GDM1 (cell line): ENCODE measurements around the gene LBX2.
A peak's percentile ranks its signal among the peaks of the same experiment; 100 is the strongest.
"Not testable (repeated sequence)": the region's sequence is repeated elsewhere in the genome, so short reads cannot be mapped to it uniquely, and the experiment has no call there.

Experiments used
- DNase-seq: peaks from one replicate; lab custom pipeline; 2025; lab: John Stamatoyannopoulos, UW

Gene LBX2

DNA sequence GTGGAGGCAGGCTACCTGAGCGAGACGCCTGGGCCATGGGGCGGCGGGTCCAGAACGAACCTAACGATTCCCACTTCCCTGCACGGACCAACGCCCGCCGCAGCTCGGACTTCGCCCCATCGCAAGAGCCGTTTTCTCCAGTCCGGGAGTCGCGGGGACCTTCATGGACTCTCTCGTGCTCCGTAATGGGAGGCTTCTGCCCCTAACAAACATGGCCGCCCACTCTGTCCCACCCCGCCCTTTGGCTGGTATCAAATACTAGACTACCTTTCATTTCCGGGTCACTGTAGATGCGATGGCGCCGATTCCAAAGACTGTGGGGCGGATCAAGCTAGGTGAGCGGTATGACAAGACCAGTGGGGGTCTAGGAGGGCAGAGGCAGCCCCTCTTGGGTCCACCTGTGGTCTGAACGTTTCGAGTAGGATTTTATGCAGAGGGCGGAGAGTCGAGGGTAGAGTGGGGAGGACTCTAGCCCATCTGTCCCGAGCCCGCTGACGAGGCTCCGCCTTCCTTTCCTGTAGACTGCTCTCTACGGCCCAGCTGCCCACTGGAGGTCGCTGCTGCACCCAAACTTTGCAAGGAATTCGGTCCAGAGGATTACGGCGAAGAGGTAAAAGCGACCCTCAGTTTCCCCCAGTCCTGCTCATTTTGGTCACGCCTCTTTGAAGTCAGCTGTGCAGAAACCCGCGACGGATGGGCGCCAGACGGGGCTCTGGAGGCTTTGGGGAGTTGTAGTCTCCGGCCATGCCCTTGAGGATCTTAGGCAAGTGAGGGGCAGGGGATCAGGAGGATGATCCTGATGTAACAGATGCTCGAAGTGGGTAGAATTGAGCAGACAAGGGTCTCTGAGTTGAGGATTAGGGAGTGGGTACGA lies 16.4 kb downstream of the LBX2 start, which contains the start of the genes CCDC142 and TTC31:
Gene CCDC142 (minus strand): TSS at position 198 of the 874 bp plus-strand sequence. CDS start 161 bp downstream, at position 37.
Gene TTC31 (plus strand): TSS at position 281 of the 874 bp plus-strand sequence. CDS start 15 bp downstream, at position 296.
- DNase-seq, result peak; percentile 87

DNA sequence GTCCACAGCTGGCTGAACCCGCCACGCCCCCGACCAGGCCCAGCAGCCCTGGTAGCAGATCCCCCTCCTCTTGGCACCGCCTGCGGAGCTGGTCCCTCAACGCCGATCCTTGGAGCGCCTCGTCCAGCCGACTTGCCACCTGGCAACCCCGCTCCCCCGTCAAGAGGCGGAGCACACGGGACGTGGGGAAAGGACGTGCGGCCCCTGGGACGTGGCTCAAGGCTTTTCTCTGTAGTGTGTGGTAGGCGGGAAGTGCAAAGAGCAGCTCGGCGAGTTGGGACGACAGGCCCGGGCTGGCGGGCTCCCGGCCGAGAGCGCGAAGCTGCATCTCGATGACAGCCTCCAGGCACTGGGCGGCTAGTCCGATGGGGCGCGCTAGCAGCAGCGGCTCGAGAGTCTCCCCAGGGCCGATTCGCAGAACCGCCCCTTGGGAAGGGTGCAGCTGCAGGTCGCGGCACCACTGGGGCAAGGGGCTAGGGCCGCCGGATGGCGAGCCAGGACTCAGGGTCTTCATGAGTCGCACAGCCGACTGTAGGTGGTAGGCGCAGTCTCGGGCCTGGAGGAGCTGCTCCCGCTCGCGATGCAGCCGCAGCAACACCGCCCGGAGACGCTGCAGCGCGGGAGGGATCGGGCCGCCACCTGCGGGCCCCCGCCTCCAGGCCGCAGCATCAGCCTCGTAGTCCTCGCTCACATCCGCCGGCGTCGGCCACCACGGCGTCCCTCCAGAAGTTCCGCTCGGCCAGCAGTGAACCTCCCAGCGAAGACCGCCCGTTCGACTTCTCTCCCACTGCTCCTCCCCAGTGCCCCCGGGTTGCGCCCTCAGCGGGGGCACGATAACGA lies 17.2 kb downstream of the LBX2 start:
- DNase-seq, result no peak

DNA sequence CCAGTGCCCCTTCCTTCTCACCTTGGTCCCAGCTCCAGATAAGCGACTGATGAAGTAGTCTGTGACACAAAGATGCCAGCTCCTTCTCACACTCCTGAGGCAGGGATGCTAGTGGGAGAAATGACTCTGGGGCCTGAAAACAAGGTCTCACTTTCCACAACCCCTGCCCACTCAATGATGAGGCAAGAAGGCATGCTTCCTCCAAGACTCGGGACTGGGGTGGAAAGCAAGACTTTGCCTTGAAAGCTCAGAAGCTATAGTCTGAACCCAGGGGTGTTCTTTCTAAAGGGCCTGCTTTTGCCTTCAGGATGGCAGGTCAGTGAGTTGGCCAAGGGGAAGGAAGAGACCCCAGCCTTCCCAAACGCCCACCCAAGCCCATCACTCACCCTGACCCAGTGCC lies 18.0 kb downstream of the LBX2 start:
- DNase-seq, result no peak

DNA sequence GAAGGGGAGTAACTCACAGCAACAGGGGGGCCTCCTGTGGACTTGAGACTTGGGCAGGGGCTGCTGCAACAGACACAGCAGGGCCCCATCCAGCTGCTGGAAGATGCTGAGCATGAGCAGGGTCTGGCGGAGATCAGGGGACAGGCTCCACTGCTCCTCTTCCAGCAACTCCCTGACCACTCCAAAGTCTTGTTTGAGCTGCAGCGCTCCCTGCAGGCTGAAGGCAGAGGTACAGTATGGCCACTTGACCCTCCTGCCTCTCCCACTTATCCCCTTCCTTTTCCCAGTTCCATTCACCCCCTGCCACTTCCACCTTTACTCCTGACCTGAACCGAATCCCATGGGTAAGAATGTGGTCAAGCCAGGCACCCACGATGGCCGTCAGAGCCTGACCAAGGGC lies 24.5 kb downstream of the LBX2 start:
- DNase-seq, result no peak

DNA sequence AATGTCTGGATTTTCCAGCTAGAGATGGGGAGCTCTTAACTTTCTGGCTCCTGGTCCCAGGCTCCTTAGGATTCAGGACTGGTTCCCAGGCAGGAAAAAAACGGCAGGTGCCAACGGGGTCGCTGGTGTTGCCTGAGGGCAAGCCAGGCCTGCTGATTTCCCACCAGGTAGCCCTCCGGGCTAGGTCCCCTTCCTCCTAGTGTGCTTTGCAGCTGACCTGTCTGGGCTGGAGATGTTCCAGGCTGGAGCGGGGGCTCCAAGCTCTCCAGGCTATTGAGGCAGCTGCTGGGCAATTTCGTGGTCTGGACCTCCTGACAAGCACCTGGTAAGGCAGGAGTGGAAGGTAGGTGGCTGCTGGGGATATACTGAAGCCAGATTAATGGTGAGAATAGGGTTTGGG lies 24.9 kb downstream of the LBX2 start:
- DNase-seq, result no peak

DNA sequence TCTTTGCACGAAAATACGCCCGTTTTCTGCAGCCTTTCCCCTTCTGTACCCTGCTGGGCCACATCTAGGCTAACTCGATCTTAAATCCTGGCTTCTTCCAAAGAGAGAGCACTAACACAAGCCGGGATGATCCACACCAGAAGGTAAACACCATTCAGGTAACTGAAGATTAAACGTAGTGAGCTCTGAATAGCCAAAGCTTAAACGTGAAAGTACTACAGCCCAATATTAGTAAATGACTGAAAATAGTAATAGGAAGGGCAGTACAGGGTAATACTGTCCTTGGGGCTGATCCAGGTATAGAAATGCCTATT lies 26.5 kb downstream of the LBX2 start:
- DNase-seq, result no peak

DNA sequence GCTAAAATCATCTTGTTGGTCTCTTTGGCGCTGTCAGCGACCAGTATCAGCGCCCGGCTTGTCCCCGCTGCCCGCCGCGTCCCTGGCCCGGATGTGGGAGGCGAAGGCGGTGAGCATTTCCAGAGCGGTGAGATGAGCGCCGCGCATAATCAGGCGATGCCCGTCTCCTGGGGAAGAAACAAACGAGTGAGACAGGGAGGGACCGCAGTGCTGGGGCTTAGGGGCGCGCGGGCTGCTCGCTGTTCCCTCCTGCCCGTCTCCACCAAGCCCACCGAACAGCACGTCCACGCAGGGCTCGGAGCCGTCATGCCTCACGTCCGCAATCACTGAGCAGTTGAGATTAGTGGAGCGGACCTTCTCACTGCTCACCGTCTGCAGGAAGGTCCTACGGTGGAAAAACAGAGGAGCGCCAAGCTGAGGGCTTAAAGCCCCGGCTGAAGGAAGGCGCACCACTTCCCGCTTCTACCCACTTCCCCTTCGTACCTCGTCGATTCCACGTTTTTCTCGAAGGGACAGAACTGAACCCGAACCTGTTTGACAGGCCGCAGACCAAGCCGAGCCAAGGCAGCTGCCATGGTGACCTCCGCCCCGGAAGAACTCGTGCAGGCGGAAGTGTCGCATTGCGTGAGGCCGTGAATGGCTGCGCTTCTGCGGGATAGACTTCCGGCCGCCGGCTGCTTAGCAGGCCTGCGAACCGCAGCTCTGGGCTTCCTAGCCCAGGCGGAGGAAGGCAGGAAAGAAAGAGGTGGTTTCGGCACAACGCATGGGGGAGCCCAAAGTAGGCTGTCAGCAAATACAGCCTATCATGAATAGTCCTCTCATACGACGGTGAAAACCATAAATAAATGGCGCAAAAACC lies 27.1 kb downstream of the LBX2 start, which contains the start of gene MRPL53:
Gene MRPL53 (minus strand): TSS at position 595 of the 859 bp plus-strand sequence. CDS start 20 bp downstream, at position 575.
- DNase-seq, result peak; percentile 91

DNA sequence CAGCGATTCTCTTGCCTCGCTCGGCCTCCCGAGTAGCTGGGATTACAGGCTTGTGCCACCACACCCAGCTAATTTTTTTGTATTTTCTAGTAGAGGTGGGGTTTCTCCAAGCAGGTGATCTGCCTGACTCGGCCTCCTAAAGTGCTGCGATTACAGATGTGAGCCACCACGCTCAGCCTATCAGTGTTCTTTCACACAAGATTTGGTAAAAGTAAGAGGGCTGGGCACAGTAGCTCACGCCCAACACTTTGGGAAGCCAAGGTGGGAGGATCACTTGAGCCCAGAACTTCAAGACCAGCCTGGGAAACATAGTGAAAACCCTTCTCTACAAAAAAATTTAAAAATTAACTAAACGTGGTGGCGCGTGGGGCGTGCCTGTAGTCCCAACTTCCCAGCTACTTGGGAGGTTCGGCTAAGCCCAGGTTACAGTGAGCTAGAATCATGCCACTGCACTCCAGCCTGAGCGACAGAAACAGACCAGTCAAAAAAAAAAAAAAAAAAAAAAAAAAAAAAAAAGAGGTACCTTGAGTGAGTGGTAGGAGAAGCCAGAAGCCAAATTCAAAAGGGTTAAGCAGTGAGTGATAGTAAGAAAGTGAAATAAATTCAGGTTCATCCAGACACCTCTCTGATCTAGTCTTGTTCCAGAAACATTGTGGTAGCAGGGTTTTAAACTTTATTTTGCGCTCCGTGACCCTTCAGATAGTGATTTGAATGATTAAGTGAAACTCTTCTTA lies 27.9 kb downstream of the LBX2 start:
- DNase-seq, result no peak

DNA sequence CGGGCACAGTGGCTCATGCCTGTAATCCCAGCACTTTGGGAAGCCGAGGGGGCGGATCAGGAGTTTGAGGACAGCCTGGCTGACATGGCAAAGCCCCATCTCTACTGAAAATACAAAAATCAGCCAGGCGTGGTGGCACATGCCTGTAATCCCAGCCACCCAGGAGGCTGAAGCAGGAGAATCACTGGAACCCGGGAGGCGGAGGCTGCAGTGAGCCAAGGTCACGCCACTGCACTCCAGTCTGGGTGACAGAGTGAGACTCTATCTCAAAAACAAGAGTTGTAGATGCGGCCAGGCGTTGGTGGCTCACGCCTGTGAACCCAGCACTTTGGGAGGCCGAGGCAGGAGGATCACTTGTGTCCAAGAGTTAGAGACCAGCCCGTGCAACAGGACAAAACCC lies 28.7 kb downstream of the LBX2 start:
- DNase-seq, result not testable (repeated sequence)

DNA sequence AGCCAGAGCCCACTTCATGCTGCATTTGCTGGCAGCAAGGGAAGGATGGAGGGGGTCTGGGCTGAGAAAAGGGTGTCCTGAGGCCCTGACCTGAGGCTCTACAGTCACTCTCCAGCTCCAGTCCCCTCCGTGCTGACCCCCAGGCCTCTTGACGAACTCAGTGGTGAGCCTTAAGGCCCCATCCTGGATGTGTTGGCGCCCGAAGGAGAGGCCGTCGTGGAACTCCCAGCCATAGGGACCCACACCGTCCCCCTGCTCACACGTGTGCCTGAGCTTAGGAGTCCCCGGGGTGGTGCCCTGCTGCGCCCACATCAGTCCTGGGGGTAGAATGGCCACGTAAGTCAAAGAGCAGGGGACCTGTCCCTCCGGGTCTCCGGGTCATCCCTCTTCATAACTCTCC lies 35.0 kb downstream of the LBX2 start:
- DNase-seq, result no peak

DNA sequence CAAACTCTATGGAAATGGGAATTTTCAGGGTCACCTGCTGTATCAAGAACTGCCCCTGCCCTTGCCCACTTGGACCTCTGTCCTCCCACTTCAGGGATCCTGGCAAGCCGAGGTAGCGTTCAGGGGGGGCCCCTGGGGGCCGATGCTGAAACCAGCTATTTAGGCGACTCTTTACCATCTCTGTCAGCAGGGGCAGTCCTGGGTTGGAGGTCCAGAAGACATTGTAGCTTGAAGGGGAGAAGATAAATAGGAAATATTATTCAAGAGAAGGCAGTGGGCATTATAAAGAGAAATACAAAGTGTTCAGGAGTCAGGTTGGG lies 36.7 kb downstream of the LBX2 start:
- no peak for DNase-seq

DNA sequence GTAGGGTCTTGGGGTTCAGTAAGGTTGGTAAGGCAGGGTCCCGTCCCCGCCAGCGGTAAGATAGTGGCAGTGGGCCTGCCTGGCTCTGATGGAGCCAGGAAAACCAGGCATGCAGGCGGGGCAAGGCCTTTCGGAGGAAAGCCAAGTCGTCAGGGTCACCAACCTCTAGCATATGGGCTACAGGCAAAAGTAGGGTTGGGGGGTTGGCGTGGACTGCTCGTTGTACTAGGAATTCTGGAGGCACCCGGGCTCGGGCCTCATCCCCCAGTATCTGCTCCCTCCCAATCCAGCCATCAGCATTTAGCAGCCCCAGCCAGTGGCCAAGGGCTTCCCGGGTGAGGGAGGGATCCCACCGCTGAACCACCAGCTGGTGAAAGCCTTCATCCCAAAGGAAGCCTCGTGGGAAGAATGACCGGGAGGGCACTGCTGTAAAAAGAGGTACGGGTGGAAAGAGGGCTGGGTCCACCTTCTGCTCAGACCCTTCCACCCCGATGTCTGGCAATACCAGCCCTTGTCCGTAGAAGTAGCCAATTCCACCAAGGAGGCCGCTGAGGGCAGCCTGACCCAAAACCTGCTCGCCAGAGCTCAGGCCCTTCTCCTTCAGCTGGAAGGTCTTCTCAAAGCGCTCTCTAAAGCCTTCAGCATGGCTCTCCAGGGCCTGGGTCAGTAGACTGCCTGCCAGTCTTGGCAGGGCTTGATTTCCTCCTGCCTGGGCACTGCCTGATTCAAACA lies 37.2 kb downstream of the LBX2 start:
- no peak for DNase-seq

DNA sequence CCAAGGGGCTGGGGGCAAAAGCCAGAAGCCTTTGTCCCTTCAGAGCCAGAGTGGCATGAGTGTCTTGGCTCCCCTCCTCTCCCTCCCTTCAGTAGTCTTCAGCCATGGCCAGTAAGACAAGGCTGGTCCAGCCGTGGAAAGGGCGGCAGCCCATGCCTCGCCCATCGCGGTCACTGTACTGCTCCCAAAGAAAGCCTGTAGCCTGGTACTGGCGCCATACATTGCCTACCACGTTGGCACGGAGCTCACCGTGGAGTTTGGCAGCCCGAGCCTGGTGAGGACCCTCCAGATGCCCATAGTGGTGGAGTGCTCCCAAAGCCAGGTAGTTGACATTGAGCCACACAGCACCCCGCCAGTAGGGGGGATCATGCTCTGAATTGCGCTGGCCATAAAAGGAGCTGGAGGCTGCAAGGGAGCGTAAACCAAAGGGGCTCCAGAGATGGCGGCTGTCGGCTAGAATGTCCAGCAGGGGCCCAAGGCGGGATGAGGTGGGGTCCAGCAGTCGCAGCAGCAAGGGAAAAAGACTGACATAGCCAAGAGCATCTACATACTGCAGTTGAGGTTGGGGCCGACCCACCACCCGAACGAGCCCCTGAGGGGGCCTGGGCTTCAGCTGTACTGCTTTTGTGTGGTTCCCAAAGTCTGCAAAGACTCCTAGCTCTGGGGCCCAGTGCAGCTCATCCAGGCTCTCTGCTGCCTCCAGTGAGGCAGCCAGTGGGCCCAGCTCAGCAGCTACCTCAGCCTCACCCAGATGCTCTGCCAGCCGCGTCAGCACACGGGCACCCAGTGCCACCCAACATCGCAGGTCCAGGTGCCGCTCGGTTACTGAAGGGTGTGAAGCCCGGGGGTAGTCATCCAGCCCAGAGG lies 38.0 kb downstream of the LBX2 start:
- no peak for DNase-seq

DNA sequence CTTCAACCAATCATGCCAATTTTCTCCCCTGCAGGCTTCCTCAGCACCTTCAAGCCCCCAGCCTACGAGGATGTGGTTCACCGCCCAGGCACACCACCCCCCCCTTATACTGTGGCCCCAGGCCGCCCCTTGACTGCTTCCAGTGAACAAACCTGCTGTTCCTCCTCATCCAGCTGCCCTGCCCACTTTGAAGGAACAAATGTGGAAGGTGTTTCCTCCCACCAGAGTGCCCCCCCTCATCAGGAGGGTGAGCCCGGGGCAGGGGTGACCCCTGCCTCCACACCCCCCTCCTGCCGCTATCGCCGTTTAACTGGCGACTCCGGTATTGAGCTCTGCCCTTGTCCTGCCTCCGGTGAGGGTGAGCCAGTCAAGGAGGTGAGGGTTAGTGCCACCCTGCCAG lies 39.2 kb downstream of the LBX2 start:
- not testable (repeated sequence) for DNase-seq

DNA sequence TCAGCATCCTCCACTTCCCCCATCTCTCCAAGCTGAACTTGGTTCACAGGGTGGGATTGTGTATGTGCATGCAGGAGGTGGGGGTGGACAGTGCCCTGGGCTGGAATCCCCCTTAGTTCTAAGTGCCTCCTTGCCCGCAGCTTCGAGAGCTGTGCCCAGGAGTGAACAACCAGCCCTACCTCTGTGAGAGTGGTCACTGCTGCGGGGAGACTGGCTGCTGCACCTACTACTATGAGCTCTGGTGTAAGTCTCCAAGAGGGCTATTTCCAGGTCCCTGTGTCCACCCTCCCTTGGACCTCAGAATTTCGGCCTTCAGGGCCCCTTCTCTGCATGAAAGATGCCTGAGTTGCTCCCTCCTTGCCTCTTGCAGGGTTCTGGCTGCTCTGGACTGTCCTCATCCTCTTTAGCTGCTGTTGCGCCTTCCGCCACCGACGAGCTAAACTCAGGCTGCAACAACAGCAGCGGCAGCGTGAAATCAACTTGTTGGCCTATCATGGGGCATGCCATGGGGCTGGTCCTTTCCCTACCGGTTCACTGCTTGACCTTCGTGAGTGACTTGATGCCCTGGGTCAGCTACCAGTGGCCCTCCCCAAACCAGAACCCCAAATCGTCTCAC lies 39.8 kb downstream of the LBX2 start:
- not testable (repeated sequence) for DNase-seq

DNA sequence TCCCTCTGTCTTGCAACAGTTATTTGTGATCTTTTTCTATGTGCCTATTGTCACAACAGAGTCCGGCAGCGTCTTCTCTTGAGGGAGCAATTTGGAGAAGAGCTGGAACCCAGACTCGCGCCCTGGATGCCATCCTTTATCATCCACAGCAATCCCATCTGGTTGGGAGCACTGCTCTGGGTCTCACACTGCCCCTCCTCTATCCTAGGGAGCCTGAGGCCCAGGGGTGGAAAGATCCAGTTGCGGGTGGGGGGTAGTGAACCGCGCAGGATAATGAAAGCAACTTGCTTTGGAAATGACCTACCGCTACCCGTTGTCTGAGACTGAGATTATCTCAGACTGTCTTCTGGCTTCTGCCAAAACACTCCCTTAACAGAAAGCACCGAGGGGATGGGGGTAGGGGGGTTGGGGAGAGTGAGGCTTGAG lies 40.5 kb downstream of the LBX2 start:
- no peak for DNase-seq

DNA sequence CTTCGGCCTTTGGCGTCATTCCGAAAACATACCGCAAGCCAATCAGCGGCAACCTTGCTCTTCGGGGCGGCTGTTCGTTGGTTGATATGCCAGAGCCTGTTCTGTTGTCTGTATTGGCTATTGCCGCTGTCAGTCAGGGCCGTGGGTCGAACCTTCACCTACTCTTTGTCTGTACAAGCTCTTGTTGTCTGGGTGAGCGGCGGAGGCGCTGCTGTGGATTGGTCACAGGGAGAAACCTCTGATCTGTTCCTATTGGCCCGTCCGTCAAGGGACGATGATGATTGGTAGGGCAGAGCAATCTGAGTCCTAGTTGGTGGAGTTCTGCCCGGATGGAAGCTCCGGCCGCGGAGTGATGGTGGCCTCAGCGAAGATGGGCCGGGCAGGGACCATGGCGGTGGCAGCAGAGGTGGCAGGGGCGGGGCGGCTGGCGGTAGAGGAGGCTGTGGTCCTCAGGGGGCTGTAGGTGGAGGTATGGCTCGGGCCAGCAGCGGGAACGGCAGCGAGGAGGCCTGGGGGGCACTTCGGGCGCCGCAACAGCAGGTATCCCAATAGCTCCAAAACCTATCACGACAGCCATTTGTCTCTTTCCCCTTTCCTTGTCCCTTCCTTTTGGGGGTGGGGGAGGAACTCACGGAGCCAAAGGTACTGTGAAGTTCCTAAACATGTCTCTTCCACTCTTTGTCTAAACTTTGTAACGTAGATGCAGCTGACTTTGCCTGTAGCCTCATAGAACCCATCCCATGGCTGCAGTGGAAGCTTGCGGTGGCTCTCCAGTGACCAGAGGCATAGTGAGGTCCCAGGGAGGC lies 41.1 kb downstream of the LBX2 start, which contains the start of gene WBP1:
Gene WBP1 (plus strand): TSS at position 307 of the 806 bp plus-strand sequence. CDS start 165 bp downstream, at position 472.
- peak; percentile 100 for DNase-seq

DNA sequence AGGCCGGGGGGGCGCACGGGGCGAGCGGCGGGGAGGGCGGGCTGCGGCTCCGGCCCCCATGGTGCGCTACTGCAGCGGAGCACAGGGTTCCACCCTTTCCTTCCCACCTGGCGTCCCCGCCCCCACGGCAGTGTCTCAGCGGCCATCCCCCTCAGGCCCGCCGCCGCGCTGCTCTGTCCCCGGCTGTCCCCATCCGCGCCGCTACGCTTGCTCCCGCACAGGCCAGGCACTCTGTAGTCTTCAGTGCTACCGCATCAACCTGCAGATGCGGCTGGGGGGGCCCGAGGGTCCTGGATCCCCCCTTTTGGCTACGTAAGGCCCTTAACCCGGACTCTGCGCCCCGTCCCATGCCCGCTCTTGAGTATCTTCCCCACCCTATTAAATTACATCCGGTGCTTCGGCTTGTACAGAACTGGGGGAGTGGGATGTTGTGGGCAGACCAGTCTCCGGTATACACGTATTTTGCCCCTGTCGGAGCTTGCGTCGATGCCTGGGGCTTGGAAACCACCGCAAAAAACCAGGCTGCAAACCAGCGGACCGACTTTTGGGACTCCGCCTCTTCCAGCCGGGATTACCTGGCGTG lies 41.8 kb downstream of the LBX2 start:
- peak; percentile 62 for DNase-seq
